K562 (cell line): ENCODE results near the gene DKC1. TPM values are rescaled to one million over a fixed set of nuclear protein-coding genes. Genes with fewer than 3 reads are reported as not detected.

Source experiments
- ATAC-seq: fragments of 200-7000 bp; cut with Tn5 transposase; 3 replicates; pipeline ENCODE4 v1.9.1; 2020; ENCODE audit warnings: moderate library complexity
- BruUV-seq: library from RNA; stranded (reverse); fragments of 400-500 nt; replicated peaks from 2 replicates; lab custom pipeline; 2021; lab: Mats Ljungman, UMichigan
- CTCF ChIA-PET: fragments of 300-600 bp; formaldehyde crosslinking; extraction: SDS; loops from one replicate; lab custom pipeline; 2021; ENCODE audit warnings: low intra/inter-chr PET ratio; lab: Yijun Ruan, JAX
- POLR2A ChIA-PET: fragments of 300-600, 350-650 bp; sonication (Branson Sonifier 250); formaldehyde crosslinking; extraction: SDS; loops from one replicate; lab custom pipeline; 2021; ENCODE audit warnings: antibody characterized with exemption, inconsistent platforms; lab: Yijun Ruan, JAX
- DNase-seq, 4 experiments: peaks; one replicate each; pipeline versions ENCODE4 v3.0.0 to v3.0.0-alpha.2; 2011 to 2018; ENCODE audit warnings: low spot score in 3 of 4, mixed read lengths in 3 of 4; ENCODE audit errors: extremely low read depth in 1 of 4
- FAIRE-seq: peaks from 2 replicates; lab custom pipeline; 2011; peaks lifted over from hg19 to GRCh38; lab: Jason Lieb, UNC
- H2AFZ ChIP-seq: 2 replicates; pipeline ENCODE4 v1.6.0; 2011; ENCODE audit warnings: low read depth, low read length, control low read depth, inconsistent platforms
- H3K27ac ChIP-seq: fragments of 200-600 bp; 3 replicates; pipeline ENCODE4 v1.8.0; 2011; ENCODE audit warnings: low read depth, mild to moderate bottlenecking, control low read depth, inconsistent platforms, low read length, moderate library complexity, mixed read lengths; ENCODE audit errors: extremely low read depth
- H3K27me3 ChIP-seq, 2 experiments: fragments of 300-600 bp in 1 of 2; 2 replicates in 1 of 2; 3 replicates in 1 of 2; pipeline versions ENCODE4 v1.6.0 to v1.8.0; 2011; ENCODE audit warnings: inconsistent platforms in 2 of 2, low read length in 2 of 2, mild to moderate bottlenecking in 1 of 2, mixed read lengths in 1 of 2, moderate library complexity in 1 of 2; ENCODE audit not compliant: control insufficient read depth in 2 of 2, insufficient read depth in 2 of 2
- H3K36me3 ChIP-seq: fragments of 300-600 bp; 3 replicates; pipeline ENCODE4 v1.8.0; 2011; ENCODE audit warnings: mild to moderate bottlenecking, low read length, inconsistent platforms; ENCODE audit not compliant: control insufficient read depth, insufficient read depth
- H3K4me1 ChIP-seq, 2 experiments: fragments of 200-600 bp in 1 of 2; replicated peaks in 1 of 2; 2 replicates in 1 of 2; 3 replicates in 1 of 2; pipeline versions ENCODE4 v1.5.1 to v1.8.0; 2011; ENCODE audit warnings: inconsistent platforms in 2 of 2, low read length in 2 of 2, mild to moderate bottlenecking in 1 of 2, mixed read lengths in 1 of 2, moderate library complexity in 1 of 2; ENCODE audit not compliant: control insufficient read depth in 2 of 2, insufficient read depth in 2 of 2
- H3K4me2 ChIP-seq: 2 replicates; pipeline ENCODE4 v1.6.1; 2011; ENCODE audit warnings: low read length, control low read depth, inconsistent platforms, mixed read lengths; ENCODE audit not compliant: insufficient read depth
- H3K4me3 ChIP-seq: fragments of 200-600 bp; sonication (generic), shearing (Covaris generic); 2 replicates; pipeline ENCODE4 v1.5.1; 2016; ENCODE audit warnings: control low read depth, inconsistent platforms
- H3K79me2 ChIP-seq: fragments of 200-600 bp; 3 replicates; pipeline ENCODE4 v1.8.0; 2011; ENCODE audit warnings: low read length, inconsistent platforms; ENCODE audit not compliant: control insufficient read depth, insufficient read depth
- H3K9ac ChIP-seq, 2 experiments: 2 replicates each; pipeline versions ENCODE4 v1.6.0 to v1.6.1; 2011; ENCODE audit warnings: low read depth in 2 of 2, low read length in 2 of 2, control low read depth in 1 of 2, inconsistent platforms in 1 of 2, mild to moderate bottlenecking in 1 of 2, mixed read lengths in 1 of 2; ENCODE audit not compliant: insufficient read depth in 1 of 2
- H3K9me1 ChIP-seq: one replicate; pipeline ENCODE4 v1.6.0; 2011; ENCODE audit warnings: inconsistent platforms, mild to moderate bottlenecking, low read length, moderate library complexity; ENCODE audit not compliant: control insufficient read depth, insufficient read depth
- H3K9me3 ChIP-seq: replicated peaks from 2 replicates; pipeline ENCODE4 v1.5.1; 2011; ENCODE audit warnings: low read depth, low read length, inconsistent platforms; ENCODE audit not compliant: control insufficient read depth, insufficient read depth
- H4K20me1 ChIP-seq: replicated peaks from 2 replicates; pipeline ENCODE4 v1.6.1; 2011; ENCODE audit warnings: low read length, inconsistent platforms, mixed read lengths; ENCODE audit not compliant: control insufficient read depth, insufficient read depth
- ARHGAP35 ChIP-seq: fragments of 450-650 bp; IDR thresholded peaks from 2 replicates; pipeline ENCODE4 v1.6.1; 2018; ENCODE audit not compliant: partially characterized antibody
- ASH1L ChIP-seq: fragments of 450-650 bp; IDR thresholded peaks from 2 replicates; pipeline ENCODE4 v1.6.1; 2018; ENCODE audit warnings: borderline replicate concordance, mild to moderate bottlenecking, low read depth; ENCODE audit not compliant: partially characterized antibody
- ATF1 ChIP-seq, 2 experiments: fragments of 450-650 bp in 1 of 2; IDR thresholded peaks; 2 replicates each; pipeline ENCODE4 v1.6.1; 2016; ENCODE audit warnings: missing compliant biosample characterization in 1 of 2, missing genetic modification characterization in 1 of 2
- BCOR ChIP-seq: fragments of 450-650 bp; IDR thresholded peaks from 2 replicates; pipeline ENCODE4 v1.6.1; 2016
- DNMT1 ChIP-seq: fragments of 450-650 bp; IDR thresholded peaks from 2 replicates; pipeline ENCODE4 v1.6.1; 2016; ENCODE audit warnings: antibody characterized with exemption, mild to moderate bottlenecking
- FOSL1 ChIP-seq: fragments of 200-800 bp; sonication (Bioruptor generic); conservative IDR thresholded peaks from 2 replicates; pipeline ENCODE4 v1.6.1; 2016; ENCODE audit warnings: missing genetic modification characterization, missing compliant biosample characterization
- GABPB1 ChIP-seq: sonication (generic); formaldehyde crosslinking; IDR thresholded peaks from 2 replicates; pipeline ENCODE4 v1.8.0; 2022; ENCODE audit warnings: mild to moderate bottlenecking, missing genetic modification reagents
- HNRNPUL1 ChIP-seq: fragments of 200-400 bp; formaldehyde crosslinking; IDR thresholded peaks from 2 replicates; pipeline ENCODE4 v1.6.1; 2017; ENCODE audit warnings: low read length
- KDM1A ChIP-seq, 2 experiments: fragments of 450-650 bp; IDR thresholded peaks; 2 replicates each; pipeline ENCODE4 v1.6.1; 2016; ENCODE audit warnings: mild to moderate bottlenecking in 2 of 2
- MXD1 ChIP-seq: fragments of 250-450 bp; sonication (Bioruptor Pico); IDR thresholded peaks from 2 replicates; pipeline ENCODE4 v1.8.0; 2021; ENCODE audit warnings: borderline replicate concordance, mild to moderate bottlenecking, moderate library complexity; ENCODE audit not compliant: poor library complexity, severe bottlenecking
- RB1 ChIP-seq: fragments of 450-650 bp; IDR thresholded peaks from 2 replicates; pipeline ENCODE4 v1.6.1; 2017; ENCODE audit warnings: low read depth, mild to moderate bottlenecking
- TAF7 ChIP-seq: fragments of 450-650 bp; IDR thresholded peaks from 2 replicates; pipeline ENCODE4 v1.6.1; 2016; ENCODE audit warnings: missing genetic modification characterization, missing compliant biosample characterization
- TRIM28 ChIP-seq: fragments of 450-650 bp; IDR thresholded peaks from 2 replicates; pipeline ENCODE4 v1.6.1; 2017
- ZNF318 ChIP-seq, 2 experiments: fragments of 450-650 bp; IDR thresholded peaks; 2 replicates each; pipeline ENCODE4 v1.6.1; 2016; ENCODE audit warnings: mild to moderate bottlenecking in 2 of 2, borderline replicate concordance in 1 of 2, low read depth in 1 of 2, moderate library complexity in 1 of 2
- WGBS: fragments of 100-300 bp; shearing (Covaris generic); methylation state at CpG from one replicate; pipeline ENCODE4 v1.1.6; 2016; ENCODE audit warnings: low coverage, mixed read lengths; ENCODE audit not compliant: insufficient coverage; ENCODE audit errors: missing lambda C conversion rate; 5-methylcytosine and 5-hydroxymethylcytosine counted together
- in situ Hi-C: fragments of 300-500 bp; cut with MboI; formaldehyde crosslinking; loops from 4 replicates; pipeline ENCODE4 v1.15.0; 2018; ENCODE audit warnings: inconsistent platforms, mixed read lengths
- intact Hi-C: fragments of 100-400 bp; cut with micrococcal nuclease; formaldehyde crosslinking; loops from 2 replicates; pipeline ENCODE4 v1.14.2; 2022
- polyA plus RNA-seq, 8 experiments: library from polyadenylated mRNA; depleted of rRNA in 4 of 8; stranded (reverse) in 5 of 8; unstranded in 3 of 8; fragments of >200 nt; fragmentation: Nextera tagmentation in 2 of 8; fragmentation: Illumina TruSeq in 1 of 8; extraction: Ambion mirVana in 2 of 8; extraction: Trizol in 1 of 8; gene quantifications; 2 replicates each; pipeline versions ENCODE4 v1.2.1 to v1.2.3, GENCODE V29; 2011 to 2014; ENCODE audit warnings: inconsistent platforms in 1 of 8, missing spikeins in 1 of 8
- total RNA-seq, 7 experiments: library from RNA; depleted of rRNA in 6 of 7; stranded (reverse); fragments of >200 nt in 6 of 7; fragmentation: Illumina TruSeq in 2 of 7; extraction: Trizol in 2 of 7; gene quantifications; 2 replicates each; pipeline versions ENCODE4 v1.2.1 to v1.2.3, GENCODE V29; 2011 to 2021; ENCODE audit warnings: low replicate concordance in 1 of 7
- TF ChIP-seq, protein P1 (sequence below): fragments of 250-450 bp; sonication (Bioruptor Pico); IDR thresholded peaks from 2 replicates; pipeline ENCODE4 v1.5.0; 2021

Gene DKC1
- total and polyA plus RNA-seq, 9 of the 15 experiments (the other 6 are each of a cell fraction or from before 2014, with no cell fraction given), result 205 to 313 (median 219) TPM

DNA sequence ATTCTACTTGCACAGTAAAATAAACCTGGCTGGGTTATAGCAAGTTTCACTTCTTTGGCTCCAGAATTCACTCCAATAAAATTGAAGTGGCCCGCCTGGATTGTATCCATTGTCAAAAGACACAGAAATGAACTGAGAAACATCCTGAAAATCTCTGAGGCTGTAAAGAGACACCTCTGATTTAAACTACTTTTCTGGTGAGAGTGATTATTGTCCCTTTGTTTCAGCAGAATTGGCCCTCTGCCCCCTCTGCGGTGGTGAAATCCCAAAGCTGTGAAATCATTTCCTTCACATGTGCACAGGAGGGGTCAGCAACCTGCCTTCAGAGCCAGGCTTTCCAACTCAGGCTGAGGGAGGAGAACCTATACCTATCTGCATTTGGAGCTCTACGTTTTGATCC is 34.8 kb upstream of the DKC1 start:
- Histone ChIP-seq H3K4me3 (no peak overlapping the region), H3K4me1 (peaks cover 0 to 19% of the 10 kb centered on the region in 2 experiments; a peak in 3 of 5 replicates), H3K36me3 (peaks cover 24% of the 10 kb centered on the region), H3K27ac (no peak overlapping the region), H3K4me2 (no peak overlapping the region), H2AFZ (no peak overlapping the region), H3K9me3 (no peaks in the 10 kb centered on the region), H3K27me3 (no peaks in the 10 kb centered on the region), H4K20me1 (0 out of 2 replicates have a peak, but pooled peaks cover 4% of the 10 kb centered on the region), H3K9me1 (no peaks in the 10 kb centered on the region), H3K9ac (no peak overlapping the region), H3K79me2 (peaks cover 79% of the 10 kb centered on the region)
- ATAC-seq, result no peak
- TF ChIP-seq HNRNPUL1 (no peak), ARHGAP35 (no peak), ZNF318 (IDR thresholded peaks at IDR 0.05; ENCODE audit: borderline replicate concordance in 1 of 2, low read depth in 1 of 2) (no peak), ATF1 (CRISPR knock-in tag; IDR thresholded peaks at IDR 0.05) (no peak), ATF1 (tag; IDR thresholded peaks at IDR 0.05) (no peak), TAF7 (tag) (no peak), KDM1A (IDR thresholded peaks at IDR 0.05) (no peak), TRIM28 (no peak), BCOR (no peak), DNMT1 (no peak), MXD1 (CRISPR knock-in tag) (no peak), GABPB1 (CRISPR knock-in tag) (no peak), FOSL1 (tag) (no peak), ASH1L (no peak), RB1 (no peak)
- TF ChIP-seq, protein P1, sequence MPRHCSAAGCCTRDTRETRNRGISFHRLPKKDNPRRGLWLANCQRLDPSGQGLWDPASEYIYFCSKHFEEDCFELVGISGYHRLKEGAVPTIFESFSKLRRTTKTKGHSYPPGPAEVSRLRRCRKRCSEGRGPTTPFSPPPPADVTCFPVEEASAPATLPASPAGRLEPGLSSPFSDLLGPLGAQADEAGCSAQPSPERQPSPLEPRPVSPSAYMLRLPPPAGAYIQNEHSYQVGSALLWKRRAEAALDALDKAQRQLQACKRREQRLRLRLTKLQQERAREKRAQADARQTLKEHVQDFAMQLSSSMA (CRISPR knock-in tag), result no peak
- DNase-seq, result no peak
- no TSS peak for BruUV-seq
- 76% methylated on average over 3 of the region's 3 CpGs for WGBS
- in situ Hi-C loops (loop anchor here (25.0 kb wide), 1 partner anchor 141 kb away; the partner anchor contains the start of gene CTAG1A), intact Hi-C loops (no loop called here)
- no peak for FAIRE-seq
- POLR2A ChIA-PET, result interaction anchor here (0.5 to 1.0 kb wide), 3 partner anchors 9 to 185 kb away, joined by 3 read pairs; no protein-coding TSS in a partner anchor
- CTCF ChIA-PET, result no interaction called here
